Hematopoietic multipotent progenitor cell treated with erythropoietin and hydrocortisone succinate and interleukin-3 and kit ligand, for 8 days (in vitro differentiated cells): Measurements from ENCODE around the gene BACH2.

Experiments used
- DNase-seq: peaks from one replicate; pipeline ENCODE4 v3.0.0-alpha.2; 2015

The BACH2 gene

GRCh38 chr6:90204327-90205056 lies 92.2 kb downstream of the BACH2 start:
- peak; percentile 12 for DNase-seq

- DNase-seq = no peak
Observed at GRCh38 chr6:90203672-90204071, 93.0 kb downstream of the BACH2 start.

GRCh38 chr6:90202156-90202555 lies 94.5 kb downstream of the BACH2 start:
- DNase-seq = no peak

GRCh38 chr6:90199900-90200299 lies 96.7 kb downstream of the BACH2 start:
- no peak for DNase-seq

- no peak for DNase-seq
Observed at GRCh38 chr6:90198758-90199425, 97.8 kb downstream of the BACH2 start.

- peak; percentile 29 for DNase-seq
Observed at GRCh38 chr6:90197854-90198496, 98.7 kb downstream of the BACH2 start.

GRCh38 chr6:90195094-90195829 lies 101.4 kb downstream of the BACH2 start:
- no peak for DNase-seq

- no peak for DNase-seq
Observed at GRCh38 chr6:90194371-90194841, 102.2 kb downstream of the BACH2 start.

GRCh38 chr6:90193359-90193758 lies 103.3 kb downstream of the BACH2 start:
- DNase-seq = no peak

- no peak for DNase-seq
Observed at GRCh38 chr6:90192857-90193256, 103.8 kb downstream of the BACH2 start.

- no peak for DNase-seq
Observed at GRCh38 chr6:90190752-90191395, 105.8 kb downstream of the BACH2 start.

GRCh38 chr6:90190131-90190530 lies 106.5 kb downstream of the BACH2 start:
- no peak for DNase-seq

GRCh38 chr6:90187437-90188121 lies 109.1 kb downstream of the BACH2 start:
- no peak for DNase-seq

GRCh38 chr6:90186637-90187371 lies 109.8 kb downstream of the BACH2 start:
- peak; percentile 27 for DNase-seq

GRCh38 chr6:90186026-90186425 lies 110.6 kb downstream of the BACH2 start:
- DNase-seq = no peak

- DNase-seq = peak; percentile 95
Observed at GRCh38 chr6:90184334-90185298, 112.0 kb downstream of the BACH2 start.

GRCh38 chr6:90183587-90184333 lies 112.9 kb downstream of the BACH2 start:
- DNase-seq = peak; percentile 67

GRCh38 chr6:90180526-90180925 lies 116.1 kb downstream of the BACH2 start:
- no peak for DNase-seq
